ENCODE data around the gene NFIA. TPM values are rescaled to one million over a fixed set of nuclear protein-coding genes. Genes with fewer than 3 reads are reported as not detected.

Gene NFIA
- total RNA-seq, 6 donors from 2014 or later, result 33.5 to 94.3 (median 44.9) TPM

GRCh38 chr1:61111084-61112004 lies 29.0 kb downstream of the NFIA start:
- no peak for DNase-seq
- no peak for TF ChIP-seq POLR2A (IDR thresholded peaks at IDR 0.05)
- no peak for TF ChIP-seq CTCF (IDR thresholded peaks at IDR 0.05)
- TF ChIP-seq POLR2AphosphoS5 (IDR thresholded peaks at IDR 0.05), result no peak
- H3K4me3 ChIP-seq, result no peak overlapping the region
- peaks cover 11 to 28% (median 18%) of the 10 kb centered on the region in 4 donors for H3K4me1 ChIP-seq
- H3K9me3 ChIP-seq, result no peaks in the 10 kb centered on the region
- WGBS, 2 donors, result 57 to 67% methylated on average over 3 of the region's 3 CpGs
- H3K36me3 ChIP-seq, result no peaks in the 10 kb centered on the region
- ATAC-seq (ENCODE audit: low FRiP score in 2 of 2), result no peak
- H3K27ac ChIP-seq, result no peak overlapping the region
- H3K27me3 ChIP-seq, result no peaks in the 10 kb centered on the region

GRCh38 chr1:61114178-61114870 lies 32.0 kb downstream of the NFIA start:
- no peak for TF ChIP-seq POLR2A (IDR thresholded peaks at IDR 0.05)
- no peak for TF ChIP-seq POLR2AphosphoS5 (IDR thresholded peaks at IDR 0.05)
- no peak for TF ChIP-seq EP300 (IDR thresholded peaks at IDR 0.05)
- TF ChIP-seq CTCF (IDR thresholded peaks at IDR 0.05), result no peak
- WGBS, 2 donors, result 86 to 92% methylated on average over 3 of the region's 3 CpGs
- no peaks in the 10 kb centered on the region for H3K27me3 ChIP-seq
- peaks cover 19 to 34% (median 28%) of the 10 kb centered on the region in 4 donors for H3K4me1 ChIP-seq
- H3K27ac ChIP-seq, result no peak overlapping the region
- ATAC-seq (ENCODE audit: low FRiP score in 2 of 2) (no peak), DNase-seq (no peak)
- H3K9me3 ChIP-seq, result no peaks in the 10 kb centered on the region
- no peak overlapping the region for H3K4me3 ChIP-seq
- no peaks in the 10 kb centered on the region for H3K36me3 ChIP-seq

- 89 to 95% methylated on average over 7 of the region's 7 CpGs for whole genome bisulfite sequencing, 2 donors
- peaks cover 28 to 37% (median 31%) of the 10 kb centered on the region in 4 donors for H3K4me1 ChIP-seq
Measured at GRCh38 chr1:61115436-61115835, 33.1 kb downstream of the NFIA start.

GRCh38 chr1:61116421-61116820 lies 34.1 kb downstream of the NFIA start:
- H3K36me3 ChIP-seq, result no peaks in the 10 kb centered on the region
- H3K4me1 ChIP-seq, result peaks cover 29 to 37% (median 31%) of the 10 kb centered on the region in 4 donors
- no peaks in the 10 kb centered on the region for H3K9me3 ChIP-seq
- no peak for TF ChIP-seq POLR2AphosphoS5 (IDR thresholded peaks at IDR 0.05)
- TF ChIP-seq CTCF (IDR thresholded peaks at IDR 0.05), result no peak
- TF ChIP-seq POLR2A (IDR thresholded peaks at IDR 0.05), result no peak
- TF ChIP-seq EP300 (IDR thresholded peaks at IDR 0.05), result no peak
- peak overlapping the region in 1 of 4 donors; percentile 21 for H3K27ac ChIP-seq
- DNase-seq, result no peak
- peak in 1 of 2 donors; percentile 48 for ATAC-seq (ENCODE audit: low FRiP score in 2 of 2)
- no peak overlapping the region for H3K4me3 ChIP-seq
- H3K27me3 ChIP-seq, result no peaks in the 10 kb centered on the region
- WGBS, 2 donors, result 41 to 59% methylated on average over 6 of the region's 6 CpGs

More at GRCh38 chr1:61115436-61115835, 33.1 kb downstream of the NFIA start:
- Histone ChIP-seq H3K36me3 (no peaks in the 10 kb centered on the region), H3K4me3 (no peak overlapping the region), H3K9me3 (no peaks in the 10 kb centered on the region), H3K27me3 (no peaks in the 10 kb centered on the region), H3K27ac (peak overlapping the region in 1 of 4 donors; percentile 14)
- peak in 1 of 2 donors; percentile 38 for ATAC-seq (ENCODE audit: low FRiP score in 2 of 2)
- no peak for DNase-seq
- no peak for TF ChIP-seq CTCF (IDR thresholded peaks at IDR 0.05)
- TF ChIP-seq POLR2AphosphoS5 (IDR thresholded peaks at IDR 0.05), result no peak
- no peak for TF ChIP-seq EP300 (IDR thresholded peaks at IDR 0.05)
- no peak for TF ChIP-seq POLR2A (IDR thresholded peaks at IDR 0.05)

Data from upper lobe of left lung (tissue), 6 donors.